ENCODE data around the gene FTL.

The FTL gene

DNA sequence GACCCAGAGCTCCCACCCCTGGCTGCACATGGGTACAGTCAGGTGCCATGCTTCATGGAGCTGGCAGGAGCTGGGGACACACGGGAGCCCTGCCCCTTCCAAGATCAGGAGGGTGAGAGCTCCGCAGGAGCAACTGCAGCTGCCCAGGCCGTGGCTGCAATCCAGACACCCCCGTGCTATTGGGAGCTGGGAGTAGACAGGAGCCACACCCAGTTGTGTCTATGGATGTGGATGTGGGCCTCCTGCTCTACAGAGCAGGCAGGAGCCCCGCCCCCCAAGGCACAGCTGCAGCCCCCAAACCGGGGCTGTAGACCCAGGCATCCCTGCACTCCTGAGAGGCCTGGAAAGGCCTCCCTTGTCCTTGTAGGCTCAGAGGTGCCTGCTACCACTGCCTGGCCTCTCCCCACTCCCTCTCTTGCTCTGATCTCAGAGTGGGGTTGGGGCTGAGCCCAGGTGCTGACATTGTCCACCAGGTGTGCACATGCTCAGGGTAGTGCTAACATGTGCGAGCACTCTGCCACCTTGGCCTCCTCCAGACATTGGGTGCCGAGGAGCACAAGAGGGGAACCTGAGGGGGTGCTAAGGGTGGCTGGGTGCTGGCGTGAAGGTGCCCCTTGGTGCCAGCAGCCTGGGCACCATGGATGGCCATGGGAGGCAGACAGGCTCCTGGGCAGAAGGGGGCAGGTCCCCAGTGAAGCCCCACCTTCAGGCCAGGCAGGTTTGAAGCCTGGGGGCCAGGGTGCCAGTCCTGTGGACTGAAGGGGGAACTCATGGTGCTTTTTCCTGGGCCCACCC, 18.4 kb upstream of the FTL start:
- H4K20me1 ChIP-seq (ENCODE audit: insufficient read depth, low read length), result no peaks in the 10 kb centered on the region

GRCh38 chr19:48947258-48947542, 17.9 kb upstream of the FTL start:
- no peak overlapping the region for H2AFZ ChIP-seq (ENCODE audit: low read depth, low read length)
- no peaks in the 10 kb centered on the region for H4K20me1 ChIP-seq (ENCODE audit: insufficient read depth, low read length)
- no peak overlapping the region for H3K9ac ChIP-seq (ENCODE audit: low read length)
- no peak overlapping the region for H3K4me3 ChIP-seq (ENCODE audit: low read length)
- no peaks in the 10 kb centered on the region for H3K79me2 ChIP-seq (ENCODE audit: low read length)
- H3K27ac ChIP-seq (ENCODE audit: low read length), result no peak overlapping the region
- peaks cover 5% of the 10 kb centered on the region for H3K36me3 ChIP-seq (replicated peaks; ENCODE audit: low read depth, low read length)
- no peak overlapping the region for H3K4me2 ChIP-seq (ENCODE audit: low read length)
- H3K9me3 ChIP-seq (ENCODE audit: insufficient read depth, low read length), result peaks cover 8% of the 10 kb centered on the region; the same call in 1 of the 2 replicates
- H3K27me3 ChIP-seq (ENCODE audit: low read depth, low read length), result no peaks in the 10 kb centered on the region
- no peaks in the 10 kb centered on the region for H3K4me1 ChIP-seq (ENCODE audit: low read length)
- no peak for TF ChIP-seq EZH2phosphoT487 (IDR thresholded peaks at IDR 0.05; ENCODE audit: low read depth)
- TF ChIP-seq, protein P1, sequence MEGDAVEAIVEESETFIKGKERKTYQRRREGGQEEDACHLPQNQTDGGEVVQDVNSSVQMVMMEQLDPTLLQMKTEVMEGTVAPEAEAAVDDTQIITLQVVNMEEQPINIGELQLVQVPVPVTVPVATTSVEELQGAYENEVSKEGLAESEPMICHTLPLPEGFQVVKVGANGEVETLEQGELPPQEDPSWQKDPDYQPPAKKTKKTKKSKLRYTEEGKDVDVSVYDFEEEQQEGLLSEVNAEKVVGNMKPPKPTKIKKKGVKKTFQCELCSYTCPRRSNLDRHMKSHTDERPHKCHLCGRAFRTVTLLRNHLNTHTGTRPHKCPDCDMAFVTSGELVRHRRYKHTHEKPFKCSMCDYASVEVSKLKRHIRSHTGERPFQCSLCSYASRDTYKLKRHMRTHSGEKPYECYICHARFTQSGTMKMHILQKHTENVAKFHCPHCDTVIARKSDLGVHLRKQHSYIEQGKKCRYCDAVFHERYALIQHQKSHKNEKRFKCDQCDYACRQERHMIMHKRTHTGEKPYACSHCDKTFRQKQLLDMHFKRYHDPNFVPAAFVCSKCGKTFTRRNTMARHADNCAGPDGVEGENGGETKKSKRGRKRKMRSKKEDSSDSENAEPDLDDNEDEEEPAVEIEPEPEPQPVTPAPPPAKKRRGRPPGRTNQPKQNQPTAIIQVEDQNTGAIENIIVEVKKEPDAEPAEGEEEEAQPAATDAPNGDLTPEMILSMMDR (IDR thresholded peaks at IDR 0.05; ENCODE audit: low read depth, low read length), result no peak

More for the DNA sequence above, 18.4 kb upstream of the FTL start:
- Histone ChIP-seq H3K27ac (ENCODE audit: low read length) (no peak overlapping the region), H3K36me3 (replicated peaks; ENCODE audit: low read depth, low read length) (peaks cover 5% of the 10 kb centered on the region), H3K79me2 (ENCODE audit: low read length) (no peaks in the 10 kb centered on the region), H3K4me1 (ENCODE audit: low read length) (no peaks in the 10 kb centered on the region), H3K4me2 (ENCODE audit: low read length) (no peak overlapping the region), H2AFZ (ENCODE audit: low read depth, low read length) (no peak overlapping the region), H3K4me3 (ENCODE audit: low read length) (no peak overlapping the region), H3K9me3 (ENCODE audit: insufficient read depth, low read length) (peaks cover 8% of the 10 kb centered on the region; the same call in 1 of the 2 replicates), H3K9ac (ENCODE audit: low read length) (no peak overlapping the region), H3K27me3 (ENCODE audit: low read depth, low read length) (no peaks in the 10 kb centered on the region)
- TF ChIP-seq EZH2phosphoT487 (IDR thresholded peaks at IDR 0.05; ENCODE audit: low read depth), result no peak
- TF ChIP-seq, protein P1 (IDR thresholded peaks at IDR 0.05; ENCODE audit: low read depth, low read length), result no peak

DNA sequence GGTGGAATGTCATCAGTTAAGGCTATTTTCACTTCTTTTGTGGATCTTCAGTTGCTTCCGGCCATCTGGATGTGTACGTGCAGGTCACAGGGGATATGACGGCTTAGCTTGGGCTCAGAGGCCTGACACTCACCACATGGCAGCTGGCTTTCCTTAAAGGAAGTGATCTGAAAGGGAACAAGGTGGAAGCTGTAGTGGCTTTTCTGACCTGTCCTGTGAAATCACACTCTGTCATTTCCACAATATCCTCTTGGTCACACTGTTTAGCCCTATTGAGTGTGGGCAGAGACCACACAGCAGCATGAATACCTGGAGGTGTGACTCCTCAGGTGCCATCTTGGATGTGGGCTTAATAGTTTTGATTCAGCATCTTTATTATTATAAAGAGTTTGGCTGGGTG, 14.9 kb upstream of the FTL start:
- Histone ChIP-seq H2AFZ (ENCODE audit: low read depth, low read length) (no peak overlapping the region), H3K4me1 (ENCODE audit: low read length) (peaks cover 4% of the 10 kb centered on the region; the same call in 1 of the 2 replicates), H3K4me3 (ENCODE audit: low read length) (no peak overlapping the region), H3K36me3 (replicated peaks; ENCODE audit: low read depth, low read length) (peaks cover 5% of the 10 kb centered on the region), H3K79me2 (ENCODE audit: low read length) (peaks cover 4% of the 10 kb centered on the region), H3K27ac (ENCODE audit: low read length) (no peak overlapping the region), H3K9ac (ENCODE audit: low read length) (no peak overlapping the region), H3K27me3 (ENCODE audit: low read depth, low read length) (no peaks in the 10 kb centered on the region), H4K20me1 (ENCODE audit: insufficient read depth, low read length) (no peaks in the 10 kb centered on the region), H3K9me3 (ENCODE audit: insufficient read depth, low read length) (peaks cover 8% of the 10 kb centered on the region; the same call in 1 of the 2 replicates), H3K4me2 (ENCODE audit: low read length) (no peak overlapping the region)
- no peak for TF ChIP-seq EZH2phosphoT487 (IDR thresholded peaks at IDR 0.05; ENCODE audit: low read depth)
- TF ChIP-seq, protein P1 (IDR thresholded peaks at IDR 0.05; ENCODE audit: low read depth, low read length), result no peak

- no peak overlapping the region for H3K4me3 ChIP-seq (ENCODE audit: low read length)
- H3K9ac ChIP-seq (ENCODE audit: low read length), result no peak overlapping the region
- H2AFZ ChIP-seq (ENCODE audit: low read depth, low read length), result no peak overlapping the region
- no peaks in the 10 kb centered on the region for H4K20me1 ChIP-seq (ENCODE audit: insufficient read depth, low read length)
- H3K27ac ChIP-seq (ENCODE audit: low read length), result no peak overlapping the region
- peaks cover 10% of the 10 kb centered on the region for H3K4me1 ChIP-seq (ENCODE audit: low read length)
- no peaks in the 10 kb centered on the region for H3K27me3 ChIP-seq (ENCODE audit: low read depth, low read length)
- peaks cover 8% of the 10 kb centered on the region for H3K36me3 ChIP-seq (replicated peaks; ENCODE audit: low read depth, low read length)
- peaks cover 13% of the 10 kb centered on the region for H3K79me2 ChIP-seq (ENCODE audit: low read length)
- no peak for TF ChIP-seq EZH2phosphoT487 (IDR thresholded peaks at IDR 0.05; ENCODE audit: low read depth)
- TF ChIP-seq, protein P1 (IDR thresholded peaks at IDR 0.05; ENCODE audit: low read depth, low read length), result no peak
- H3K9me3 ChIP-seq (ENCODE audit: insufficient read depth, low read length), result peaks cover 8% of the 10 kb centered on the region; the same call in 1 of the 2 replicates
- no peak overlapping the region for H3K4me2 ChIP-seq (ENCODE audit: low read length)
These were observed 14.1 kb upstream of the FTL start for GRCh38 chr19:48950830-48951519.
